ENCODE results near the gene HOXA9. TPM values are rescaled to one million over a fixed set of nuclear protein-coding genes. Genes with fewer than 3 reads are reported as not detected.

Gene HOXA9
- total RNA-seq, 1 experiment from 2014 or later = 91.0 TPM

- no TSS peak for BruUV-seq (replicated peaks)
- no peak for ATAC-seq
- no peak overlapping the region for H3K9ac ChIP-seq (ENCODE audit: low read length)
These were observed 37.3 kb downstream of the HOXA9 start for GRCh38 chr7:27128034-27128433.

More at GRCh38 chr7:27128034-27128433, 37.3 kb downstream of the HOXA9 start:
- POLR2A ChIA-PET = interaction anchor here (1.0 to 1.1 kb wide), 2 partner anchors 8 to 13 kb away, joined by 3 to 4 read pairs; no protein-coding TSS in a partner anchor
- H3K79me2 ChIP-seq (ENCODE audit: insufficient read depth, low read length) = no peaks in the 10 kb centered on the region
- RAD21 ChIA-PET (ENCODE audit: low non-redundant PET in 1 of 2, low total read pairs in 2 of 2, uncharacterized antibody in 2 of 2, unreplicated experiment in 2 of 2) = no interaction called here
- peaks cover 29% of the 10 kb centered on the region for H3K27me3 ChIP-seq (ENCODE audit: insufficient read depth, low read length)
- H3K36me3 ChIP-seq (ENCODE audit: control insufficient read depth in 1 of 2, insufficient read depth in 2 of 2, low read length in 2 of 2) = no peaks in the 10 kb centered on the region
- DNase-seq (ENCODE audit: low read depth, low spot score) = no peak
- peaks cover 24 to 75% of the 10 kb centered on the region in 2 experiments for H3K4me1 ChIP-seq (ENCODE audit: control insufficient read depth in 1 of 2, insufficient read depth in 2 of 2, low read length in 2 of 2)
- no peak overlapping the region for H3K27ac ChIP-seq (ENCODE audit: low read depth, low read length)
- no peaks in the 10 kb centered on the region for H4K20me1 ChIP-seq (ENCODE audit: insufficient read depth)
- no peak overlapping the region for H2AFZ ChIP-seq (ENCODE audit: low read depth, low read length, poor library complexity, severe bottlenecking)
- H3K4me3 ChIP-seq (replicated peaks in 1 of 2; ENCODE audit: low read depth in 1 of 2, low read length in 2 of 2) = no peak overlapping the region
- intact Hi-C loops (cut with micrococcal nuclease) = no loop called here
- H3K9me2 ChIP-seq (ENCODE audit: insufficient read depth) = no peaks in the 10 kb centered on the region
- H3K4me2 ChIP-seq (ENCODE audit: low read length) = no peak overlapping the region; the same call in 1 of the 2 replicates
- TF ChIP-seq POLR2A (IDR thresholded peaks at IDR 0.05; ENCODE audit: borderline replicate concordance, extremely low read depth, insufficient read depth, insufficient read length) = no peak
- TF ChIP-seq YY1 (IDR thresholded peaks at IDR 0.05; ENCODE audit: extremely low read depth, insufficient replicate concordance, low read depth, low read length) = no peak
- no peak for TF ChIP-seq MAX (IDR thresholded peaks at IDR 0.05)
- TF ChIP-seq CTCF (IDR thresholded peaks at IDR 0.05 in 2 of 3, conservative IDR thresholded peaks at IDR 0.05 in 1 of 3; ENCODE audit: borderline replicate concordance in 1 of 3, insufficient read depth in 1 of 3, low read depth in 2 of 3, low read length in 2 of 3) = no peak
- TF ChIP-seq ZNF274 (IDR thresholded peaks at IDR 0.05; ENCODE audit: low read depth, low read length) = no peak
- no peak for TF ChIP-seq FOSL1 (IDR thresholded peaks at IDR 0.05; ENCODE audit: low read depth)
- CTCF ChIA-PET = no interaction called here
- no peaks in the 10 kb centered on the region for H3K9me3 ChIP-seq (ENCODE audit: control insufficient read depth in 1 of 2, insufficient read depth in 1 of 2, low read depth in 1 of 2, low read length in 2 of 2)
